ENCODE data around the gene PDIK1L.

- TF ChIP-seq CTCF (IDR thresholded peaks at IDR 0.05) (no peak), EZH2 (IDR thresholded peaks at IDR 0.05) (no peak)
These were observed 34.3 kb downstream of the PDIK1L start for GRCh38 chr1:26145960-26146294.
